RWPE2 (cell line): ENCODE results near the gene RNF112.

ENCODE experiments used
- ATAC-seq: fragments of 200-7000 bp; cut with Tn5 transposase; 3 replicates; pipeline ENCODE4 v1.9.1; 2021; ENCODE audit warnings: low read depth
- DNase-seq: peaks from one replicate; pipeline ENCODE4 v3.0.0-alpha.2; 2020; ENCODE audit warnings: low spot score
- H3K27ac ChIP-seq: fragments of 450-650 bp; 2 replicates; pipeline ENCODE4 v1.5.1; 2017; ENCODE audit warnings: mild to moderate bottlenecking; ENCODE audit not compliant: poor library complexity, severe bottlenecking
- H3K27me3 ChIP-seq: fragments of 250-450 bp; sonication (Bioruptor Pico); 2 replicates; pipeline ENCODE4 v1.5.1; 2021; ENCODE audit warnings: mild to moderate bottlenecking, moderate library complexity; ENCODE audit not compliant: insufficient read depth, poor library complexity, severe bottlenecking
- H3K36me3 ChIP-seq: fragments of 250-450 bp; sonication (Bioruptor Pico); 2 replicates; pipeline ENCODE4 v1.5.1; 2020; ENCODE audit warnings: low read depth, mild to moderate bottlenecking, moderate library complexity
- H3K4me1 ChIP-seq: fragments of 250-450 bp; sonication (Bioruptor Pico); 2 replicates; pipeline ENCODE4 v1.5.1; 2021; ENCODE audit warnings: mild to moderate bottlenecking, moderate library complexity; ENCODE audit not compliant: insufficient read depth, poor library complexity, severe bottlenecking
- H3K4me3 ChIP-seq: fragments of 250-450 bp; sonication (Bioruptor Pico); 2 replicates; pipeline ENCODE4 v1.5.1; 2021; ENCODE audit warnings: mild to moderate bottlenecking, moderate library complexity; ENCODE audit not compliant: severe bottlenecking
- H3K9me3 ChIP-seq: fragments of 250-450 bp; sonication (Bioruptor Pico); 2 replicates; pipeline ENCODE4 v1.5.1; 2021; ENCODE audit warnings: mild to moderate bottlenecking, moderate library complexity; ENCODE audit not compliant: severe bottlenecking
- CTCF ChIP-seq: fragments of 450-650 bp; IDR thresholded peaks from one replicate; pipeline ENCODE4 v1.5.1; 2017; ENCODE audit warnings: mild to moderate bottlenecking, moderate library complexity; ENCODE audit not compliant: poor library complexity, severe bottlenecking

The RNF112 gene

GRCh38 chr17:19387921-19388521 is 23.0 kb upstream of the RNF112 start:
- Histone ChIP-seq H3K27me3 (no peaks in the 10 kb centered on the region), H3K4me1 (peaks cover 9% of the 10 kb centered on the region), H3K9me3 (no peaks in the 10 kb centered on the region), H3K36me3 (peaks cover 13% of the 10 kb centered on the region), H3K27ac (no peak overlapping the region), H3K4me3 (no peak overlapping the region)
- TF ChIP-seq CTCF: no peak
- no peak for DNase-seq
- no peak for ATAC-seq

GRCh38 chr17:19388791-19389785 is 21.9 kb upstream of the RNF112 start:
- H3K9me3 ChIP-seq: no peaks in the 10 kb centered on the region
- no peak overlapping the region for H3K27ac ChIP-seq

DNA sequence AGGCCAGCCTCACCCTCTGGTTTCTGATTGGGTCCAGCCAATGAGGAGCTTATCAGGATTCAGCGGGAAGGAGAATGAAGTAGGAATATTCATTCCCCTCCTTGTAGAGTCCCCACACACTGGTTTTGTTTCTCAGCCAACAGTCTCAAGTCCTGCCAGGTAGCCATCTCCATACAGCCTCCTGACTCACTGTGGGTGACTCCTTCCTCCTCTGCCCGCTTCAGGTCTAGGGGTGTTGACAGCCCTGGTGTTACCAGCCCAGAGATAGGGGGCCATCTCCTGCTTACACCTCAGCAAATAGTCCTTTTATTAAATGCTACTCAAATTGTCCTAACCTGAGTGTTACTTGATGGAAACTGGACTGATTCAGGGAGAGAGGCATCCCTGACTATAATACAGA is 20.1 kb upstream of the RNF112 start:
- peaks cover under 1% of the 10 kb centered on the region; the same call in 1 of the 2 replicates for H3K36me3 ChIP-seq
- H3K27ac ChIP-seq: no peak overlapping the region
- H3K27me3 ChIP-seq: no peaks in the 10 kb centered on the region
- DNase-seq: no peak
- no peak for ATAC-seq
- TF ChIP-seq CTCF: no peak
- H3K4me3 ChIP-seq: no peak overlapping the region
- H3K9me3 ChIP-seq: no peaks in the 10 kb centered on the region
- H3K4me1 ChIP-seq: peaks cover 9% of the 10 kb centered on the region

More at GRCh38 chr17:19388791-19389785, 21.9 kb upstream of the RNF112 start:
- H3K27me3 ChIP-seq: no peaks in the 10 kb centered on the region
- no peak for TF ChIP-seq CTCF
- peaks cover 6% of the 10 kb centered on the region for H3K36me3 ChIP-seq
- H3K4me1 ChIP-seq: peaks cover 9% of the 10 kb centered on the region
- H3K4me3 ChIP-seq: no peak overlapping the region
- ATAC-seq (no peak), DNase-seq (no peak)

DNA sequence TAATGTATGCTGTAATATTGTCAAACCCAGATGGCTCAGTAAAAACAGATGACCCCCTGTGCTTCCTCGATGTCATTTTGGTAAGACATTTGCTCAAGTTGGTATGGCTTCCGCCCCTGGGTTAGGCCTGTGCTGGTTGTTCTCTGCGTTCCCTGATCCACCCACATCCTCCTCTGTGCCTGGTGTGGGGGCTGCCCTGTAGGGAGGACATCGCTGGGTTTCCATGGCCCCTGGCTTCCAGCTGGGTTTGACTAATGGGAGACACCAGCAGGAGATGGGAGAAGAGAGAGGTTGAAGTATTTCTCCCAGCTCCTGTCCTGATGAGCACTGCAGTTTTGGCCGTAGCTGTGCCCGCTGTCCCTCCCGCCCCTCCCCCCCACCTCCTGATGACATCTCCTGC is 19.6 kb upstream of the RNF112 start:
- Histone ChIP-seq H3K27me3 (no peaks in the 10 kb centered on the region), H3K4me3 (no peak overlapping the region), H3K4me1 (peaks cover 9% of the 10 kb centered on the region), H3K9me3 (no peaks in the 10 kb centered on the region), H3K36me3 (no peaks in the 10 kb centered on the region), H3K27ac (no peak overlapping the region)
- ATAC-seq (no peak), DNase-seq (no peak)
- TF ChIP-seq CTCF: no peak
